Measurements from ENCODE around the gene EME1.

Gene EME1

DNA sequence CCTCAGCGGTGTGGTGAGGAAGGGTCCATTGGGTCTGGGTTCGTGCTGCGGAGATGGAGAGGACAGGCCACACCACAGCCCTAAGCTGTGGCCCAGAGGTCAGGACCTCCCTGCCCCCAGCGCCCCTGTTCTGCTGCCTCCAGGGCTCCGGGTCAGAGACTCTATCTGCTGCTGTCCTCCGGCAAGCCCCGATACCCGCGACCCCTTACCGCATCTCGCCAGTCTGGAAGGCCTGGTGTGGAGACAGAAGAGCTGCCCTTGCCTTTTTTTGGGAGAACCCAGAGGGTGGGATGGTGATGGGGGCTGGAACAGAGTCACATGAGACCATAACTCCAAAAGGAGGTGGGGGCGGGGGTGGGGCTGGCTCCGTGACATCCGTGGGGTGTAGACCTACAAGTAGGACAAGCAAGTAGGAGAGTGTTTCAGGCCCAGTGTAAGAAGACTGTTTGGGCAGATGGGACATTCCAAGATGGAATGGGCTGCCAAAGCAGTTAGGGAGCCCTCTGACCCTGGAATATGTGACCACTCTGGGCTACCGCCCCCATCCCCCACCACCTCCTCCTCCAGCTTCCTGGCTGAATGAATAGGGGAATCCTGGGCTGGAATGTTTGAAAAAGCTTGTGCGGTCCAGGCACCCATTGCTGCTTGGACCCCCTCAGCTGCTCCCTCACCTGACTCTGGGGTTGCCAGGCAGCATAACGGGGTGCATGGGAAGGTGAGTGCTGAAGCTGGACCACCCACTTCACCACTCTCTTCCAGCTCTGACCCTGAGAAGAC is 25.7 kb upstream of the EME1 start:
- no peaks in the 10 kb centered on the region for H3K27me3 ChIP-seq (ENCODE audit: insufficient read depth, low read length)
- no peaks in the 10 kb centered on the region for H4K20me1 ChIP-seq (ENCODE audit: insufficient read depth, low read length)
- H3K4me1 ChIP-seq (ENCODE audit: insufficient read depth, low read length, severe bottlenecking), result peaks cover 17% of the 10 kb centered on the region
- no peaks in the 10 kb centered on the region; the same call in 1 of the 2 replicates for H3F3A ChIP-seq (ENCODE audit: insufficient read depth, low read length)
- no peak overlapping the region for H3K27ac ChIP-seq (ENCODE audit: low read depth, low read length, poor library complexity, severe bottlenecking)
- H3K9ac ChIP-seq (ENCODE audit: low read length), result peak overlapping the region; percentile 84; the same call in 1 of the 2 replicates
- no peaks in the 10 kb centered on the region for H3K9me2 ChIP-seq (ENCODE audit: low read depth, low read length)
- H3K4me3 ChIP-seq (ENCODE audit: low read depth, low read length, poor library complexity, severe bottlenecking), result peak overlapping the region; percentile 82
- no peaks in the 10 kb centered on the region for H3K9me3 ChIP-seq (ENCODE audit: low read length)
- TF ChIP-seq CTCF (IDR thresholded peaks at IDR 0.05; ENCODE audit: low read length) (no peak), EZH2 (IDR thresholded peaks at IDR 0.05; ENCODE audit: borderline replicate concordance, low read length) (no peak)
- H3K79me2 ChIP-seq (ENCODE audit: insufficient read depth, low read length), result no peaks in the 10 kb centered on the region
- no peak overlapping the region for H2AFZ ChIP-seq (ENCODE audit: low read length)
- no peaks in the 10 kb centered on the region for H3K36me3 ChIP-seq (ENCODE audit: insufficient read depth, low read length)
- peak overlapping the region; percentile 90 for H3K4me2 ChIP-seq (ENCODE audit: low read length)

DNA sequence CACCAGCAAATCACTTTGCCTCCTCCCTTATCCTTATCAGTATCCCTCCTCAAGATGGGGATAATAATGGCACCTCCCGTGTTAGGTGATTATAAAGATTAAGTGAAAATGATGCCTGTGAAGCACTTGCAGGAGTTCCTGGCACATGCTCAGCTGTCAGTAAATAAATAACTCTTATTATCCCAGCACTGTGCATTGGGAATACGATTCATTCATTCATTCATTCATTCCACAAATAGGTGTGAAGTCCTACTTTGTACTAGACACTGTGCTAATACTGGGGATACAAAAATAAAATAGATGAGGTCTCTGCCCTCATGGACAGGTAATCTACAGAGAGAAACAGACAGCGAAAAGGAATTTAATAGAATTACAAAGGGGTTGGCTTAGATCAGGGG is 25.1 kb upstream of the EME1 start:
- Histone ChIP-seq H3K27me3 (ENCODE audit: insufficient read depth, low read length) (no peaks in the 10 kb centered on the region), H4K20me1 (ENCODE audit: insufficient read depth, low read length) (no peaks in the 10 kb centered on the region), H3K9me2 (ENCODE audit: low read depth, low read length) (no peaks in the 10 kb centered on the region), H3K4me2 (ENCODE audit: low read length) (peak overlapping the region; percentile 11; the same call in 1 of the 2 replicates), H3K27ac (ENCODE audit: low read depth, low read length, poor library complexity, severe bottlenecking) (no peak overlapping the region), H3K9me3 (ENCODE audit: low read length) (no peaks in the 10 kb centered on the region), H3K79me2 (ENCODE audit: insufficient read depth, low read length) (no peaks in the 10 kb centered on the region), H3F3A (ENCODE audit: insufficient read depth, low read length) (no peaks in the 10 kb centered on the region; the same call in 1 of the 2 replicates), H2AFZ (ENCODE audit: low read length) (no peak overlapping the region), H3K36me3 (ENCODE audit: insufficient read depth, low read length) (no peaks in the 10 kb centered on the region), H3K4me3 (ENCODE audit: low read depth, low read length, poor library complexity, severe bottlenecking) (no peak overlapping the region), H3K4me1 (ENCODE audit: insufficient read depth, low read length, severe bottlenecking) (peaks cover 17% of the 10 kb centered on the region), H3K9ac (ENCODE audit: low read length) (no peak overlapping the region)
- TF ChIP-seq CTCF (IDR thresholded peaks at IDR 0.05; ENCODE audit: low read length) (no peak), EZH2 (IDR thresholded peaks at IDR 0.05; ENCODE audit: borderline replicate concordance, low read length) (no peak)

DNA sequence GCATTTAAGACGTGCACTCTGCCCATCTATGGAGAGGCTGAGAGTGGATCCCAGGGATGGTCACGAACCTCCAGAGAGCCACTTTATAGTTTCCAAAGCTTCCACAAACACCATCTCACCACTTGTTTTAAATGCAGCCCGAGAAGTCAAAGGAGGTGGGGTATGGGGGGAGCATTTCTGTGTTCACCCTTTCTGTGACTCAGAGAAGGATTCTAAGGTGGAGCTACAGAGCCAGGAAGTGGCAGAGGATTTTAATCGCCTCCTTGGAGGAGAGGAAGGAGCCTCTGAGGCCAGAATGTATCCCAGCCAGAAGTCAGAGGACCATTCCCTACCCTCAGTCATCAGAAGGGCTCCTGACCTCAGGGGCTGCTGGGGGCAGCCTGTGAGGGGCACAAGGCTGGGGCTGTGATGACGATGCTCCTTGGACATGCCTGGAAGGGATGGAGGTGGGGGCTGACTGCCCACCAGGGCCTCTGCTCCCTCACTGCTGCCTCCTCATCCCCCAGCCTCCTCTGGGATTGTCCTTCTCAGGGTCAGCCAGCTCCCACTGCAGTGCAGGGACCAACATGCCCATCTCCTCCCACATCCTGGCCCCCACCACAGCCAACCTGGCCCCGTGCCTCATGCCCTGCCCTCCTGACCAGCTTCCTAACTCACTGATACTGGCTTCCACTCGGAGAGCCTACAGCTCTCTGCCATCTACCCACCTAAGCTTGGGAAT is 24.3 kb upstream of the EME1 start:
- Histone ChIP-seq H3K4me1 (ENCODE audit: insufficient read depth, low read length, severe bottlenecking) (peaks cover 17% of the 10 kb centered on the region), H3F3A (ENCODE audit: insufficient read depth, low read length) (no peaks in the 10 kb centered on the region; the same call in 1 of the 2 replicates), H3K4me2 (ENCODE audit: low read length) (no peak overlapping the region), H3K9ac (ENCODE audit: low read length) (no peak overlapping the region), H2AFZ (ENCODE audit: low read length) (no peak overlapping the region), H3K4me3 (ENCODE audit: low read depth, low read length, poor library complexity, severe bottlenecking) (no peak overlapping the region), H3K79me2 (ENCODE audit: insufficient read depth, low read length) (no peaks in the 10 kb centered on the region), H3K36me3 (ENCODE audit: insufficient read depth, low read length) (no peaks in the 10 kb centered on the region), H3K27ac (ENCODE audit: low read depth, low read length, poor library complexity, severe bottlenecking) (no peak overlapping the region), H3K9me2 (ENCODE audit: low read depth, low read length) (no peaks in the 10 kb centered on the region), H3K9me3 (ENCODE audit: low read length) (no peaks in the 10 kb centered on the region), H3K27me3 (ENCODE audit: insufficient read depth, low read length) (no peaks in the 10 kb centered on the region), H4K20me1 (ENCODE audit: insufficient read depth, low read length) (no peaks in the 10 kb centered on the region)
- TF ChIP-seq CTCF (IDR thresholded peaks at IDR 0.05; ENCODE audit: low read length) (no peak), EZH2 (IDR thresholded peaks at IDR 0.05; ENCODE audit: borderline replicate concordance, low read length) (no peak)

All from OCI-LY1 (cell line).